Calu3 (cell line): Measurements from ENCODE around the gene KIAA0232. TPM values are rescaled to one million over a fixed set of nuclear protein-coding genes. Genes with fewer than 3 reads are reported as not detected.

ENCODE experiments used
- BruUV-seq: library from RNA; stranded (reverse); fragments of 400-500 nt; replicated peaks from 2 replicates; lab custom pipeline; 2021; lab: Mats Ljungman, UMichigan
- CTCF ChIA-PET: fragments of 300-600 bp; sonication (Branson Sonifier 250); formaldehyde crosslinking; loops from one replicate; lab custom pipeline; 2022; ENCODE audit warnings: antibody characterized with exemption; lab: Charles Lee
- DNase-seq: peaks from one replicate; pipeline ENCODE4 v3.0.0; 2022
- H3K27ac Mint-ChIP-seq: one replicate; pipeline ENCODE4 v1.8.0; 2022; ENCODE audit warnings: mixed read lengths; ENCODE audit not compliant: unreplicated experiment
- H3K27me3 Mint-ChIP-seq: one replicate; pipeline ENCODE4 v1.8.0; 2022; ENCODE audit warnings: mixed read lengths; ENCODE audit not compliant: unreplicated experiment
- H3K36me3 Mint-ChIP-seq: one replicate; pipeline ENCODE4 v1.8.0; 2022; ENCODE audit warnings: mild to moderate bottlenecking, moderate library complexity, mixed read lengths; ENCODE audit not compliant: insufficient read depth, unreplicated experiment
- H3K4me1 Mint-ChIP-seq: one replicate; pipeline ENCODE4 v1.8.0; 2022; ENCODE audit warnings: mild to moderate bottlenecking, low read depth, mixed read lengths; ENCODE audit not compliant: unreplicated experiment
- H3K4me3 Mint-ChIP-seq: one replicate; pipeline ENCODE4 v1.8.0; 2022; ENCODE audit warnings: mild to moderate bottlenecking, low read depth, moderate library complexity, mixed read lengths; ENCODE audit not compliant: unreplicated experiment
- H3K9me3 Mint-ChIP-seq: one replicate; pipeline ENCODE4 v1.8.0; 2022; ENCODE audit warnings: low read depth, mixed read lengths; ENCODE audit not compliant: unreplicated experiment
- intact Hi-C: fragments of 100-400 bp; cut with micrococcal nuclease; formaldehyde crosslinking; loops from one replicate; pipeline ENCODE4 v1.10.0; 2022; ENCODE audit not compliant: unreplicated experiment
- total RNA-seq: library from RNA; stranded (reverse); gene quantifications from 2 replicates; pipeline ENCODE4 v1.2.3, GENCODE V29; 2022
- TF ChIP-seq, protein P1 (sequence below): fragments of 200-600 bp; IDR thresholded peaks from one replicate; pipeline ENCODE4 v1.8.0; 2022; ENCODE audit warnings: antibody characterized with exemption; ENCODE audit not compliant: unreplicated experiment

KIAA0232 gene
- total RNA-seq, 1 experiment from 2014 or later: 17.7 TPM

DNA sequence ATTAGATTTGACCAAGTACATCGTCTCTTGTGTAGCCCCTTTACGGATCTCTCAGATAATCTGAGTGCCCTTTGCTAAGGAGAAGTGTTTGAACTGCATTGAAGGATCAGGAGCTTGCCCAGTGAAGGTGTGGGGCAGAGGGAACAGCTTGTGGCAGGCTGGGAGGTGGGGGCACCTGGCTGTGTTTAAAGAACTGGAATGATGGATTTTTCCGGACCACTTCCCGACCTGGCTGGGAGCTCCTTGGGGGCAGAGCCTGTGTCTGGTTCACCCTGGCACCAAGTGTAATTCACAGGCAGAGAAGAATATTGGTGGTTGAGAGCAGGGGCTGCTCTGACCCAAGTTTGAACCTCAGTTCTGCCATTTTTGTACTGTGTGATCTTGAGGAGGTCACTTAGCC lies 145.6 kb downstream of the KIAA0232 start:
- Mint-ChIP-seq H3K27me3 (no peaks in the 10 kb centered on the region), H3K9me3 (peaks cover 5% of the 10 kb centered on the region), H3K36me3 (peaks cover 5% of the 10 kb centered on the region), H3K4me3 (no peak overlapping the region), H3K4me1 (no peaks in the 10 kb centered on the region), H3K27ac (no peak overlapping the region)
- DNase-seq: no peak
- intact Hi-C loops: no loop called here
- no TSS peak for BruUV-seq
- CTCF ChIA-PET: no interaction called here
- TF ChIP-seq, protein P1, sequence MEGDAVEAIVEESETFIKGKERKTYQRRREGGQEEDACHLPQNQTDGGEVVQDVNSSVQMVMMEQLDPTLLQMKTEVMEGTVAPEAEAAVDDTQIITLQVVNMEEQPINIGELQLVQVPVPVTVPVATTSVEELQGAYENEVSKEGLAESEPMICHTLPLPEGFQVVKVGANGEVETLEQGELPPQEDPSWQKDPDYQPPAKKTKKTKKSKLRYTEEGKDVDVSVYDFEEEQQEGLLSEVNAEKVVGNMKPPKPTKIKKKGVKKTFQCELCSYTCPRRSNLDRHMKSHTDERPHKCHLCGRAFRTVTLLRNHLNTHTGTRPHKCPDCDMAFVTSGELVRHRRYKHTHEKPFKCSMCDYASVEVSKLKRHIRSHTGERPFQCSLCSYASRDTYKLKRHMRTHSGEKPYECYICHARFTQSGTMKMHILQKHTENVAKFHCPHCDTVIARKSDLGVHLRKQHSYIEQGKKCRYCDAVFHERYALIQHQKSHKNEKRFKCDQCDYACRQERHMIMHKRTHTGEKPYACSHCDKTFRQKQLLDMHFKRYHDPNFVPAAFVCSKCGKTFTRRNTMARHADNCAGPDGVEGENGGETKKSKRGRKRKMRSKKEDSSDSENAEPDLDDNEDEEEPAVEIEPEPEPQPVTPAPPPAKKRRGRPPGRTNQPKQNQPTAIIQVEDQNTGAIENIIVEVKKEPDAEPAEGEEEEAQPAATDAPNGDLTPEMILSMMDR: no peak

DNA sequence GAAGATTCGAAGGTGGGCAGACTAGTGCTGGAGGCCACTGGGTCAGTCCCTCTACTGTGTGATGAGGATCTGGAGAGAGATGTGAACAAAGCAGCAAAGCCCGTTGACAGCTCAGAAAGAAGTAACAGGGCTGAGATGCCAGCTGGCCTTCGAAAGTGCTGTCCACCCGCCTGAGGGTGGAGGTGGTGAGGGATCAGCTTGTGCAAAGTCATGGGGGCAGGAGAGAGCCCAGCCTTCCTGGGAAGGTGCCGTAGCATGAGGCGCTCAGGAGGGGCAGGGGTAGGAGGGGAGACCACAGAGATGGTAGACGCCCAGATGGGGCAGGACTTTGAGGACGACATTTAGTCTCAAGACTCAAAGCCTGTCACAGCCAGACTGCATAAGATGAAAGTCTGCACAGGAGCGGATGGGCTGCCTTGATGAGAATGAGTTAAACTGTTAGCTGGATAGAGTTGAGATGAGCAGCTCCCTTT lies 146.8 kb downstream of the KIAA0232 start:
- Mint-ChIP-seq H3K27me3 (no peaks in the 10 kb centered on the region), H3K9me3 (peaks cover 5% of the 10 kb centered on the region), H3K27ac (no peak overlapping the region), H3K4me3 (no peak overlapping the region), H3K4me1 (no peaks in the 10 kb centered on the region), H3K36me3 (peaks cover 4% of the 10 kb centered on the region)
- TF ChIP-seq, protein P1: no peak
- BruUV-seq: no TSS peak
- CTCF ChIA-PET: no interaction called here
- intact Hi-C loops: no loop called here
- no peak for DNase-seq

DNA sequence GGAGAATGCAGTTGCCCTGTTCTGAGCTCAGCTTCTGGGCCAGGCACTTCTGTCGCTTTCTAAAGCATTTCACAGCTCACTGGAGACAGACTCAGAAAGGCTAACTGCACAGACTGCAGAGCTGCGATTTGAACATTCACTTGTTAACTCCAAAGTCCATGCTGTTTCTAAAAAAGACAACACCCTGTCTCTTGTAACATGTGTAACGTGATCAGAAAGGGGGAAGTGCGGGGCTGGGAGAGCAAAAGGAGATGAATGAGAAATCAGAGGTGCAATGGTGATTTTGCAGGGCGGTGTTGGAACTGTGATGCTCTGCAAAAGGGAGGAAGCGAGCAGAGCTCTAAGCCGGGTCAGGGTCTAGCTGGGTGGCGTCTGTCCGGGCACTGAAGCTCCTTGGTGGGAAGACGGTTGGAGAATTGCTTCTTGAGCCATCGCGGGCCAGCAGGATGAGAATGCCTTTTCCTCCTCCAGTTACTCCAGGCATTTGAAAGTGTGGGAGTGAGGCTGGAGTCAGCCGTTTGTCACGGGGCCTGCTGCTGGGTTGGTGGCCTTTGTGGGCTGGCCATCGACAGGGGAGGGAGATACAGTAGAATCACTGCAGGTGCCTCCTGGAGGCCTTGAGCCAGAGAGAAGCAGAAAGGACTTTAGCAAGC lies 147.4 kb downstream of the KIAA0232 start:
- no peaks in the 10 kb centered on the region for H3K4me1 Mint-ChIP-seq
- no peaks in the 10 kb centered on the region for H3K36me3 Mint-ChIP-seq
- no peak for DNase-seq
- no peaks in the 10 kb centered on the region for H3K27me3 Mint-ChIP-seq
- intact Hi-C loops: no loop called here
- TF ChIP-seq, protein P1: no peak
- H3K9me3 Mint-ChIP-seq: peaks cover 5% of the 10 kb centered on the region
- no TSS peak for BruUV-seq
- CTCF ChIA-PET: no interaction called here
- no peak overlapping the region for H3K27ac Mint-ChIP-seq
- H3K4me3 Mint-ChIP-seq: no peak overlapping the region

DNA sequence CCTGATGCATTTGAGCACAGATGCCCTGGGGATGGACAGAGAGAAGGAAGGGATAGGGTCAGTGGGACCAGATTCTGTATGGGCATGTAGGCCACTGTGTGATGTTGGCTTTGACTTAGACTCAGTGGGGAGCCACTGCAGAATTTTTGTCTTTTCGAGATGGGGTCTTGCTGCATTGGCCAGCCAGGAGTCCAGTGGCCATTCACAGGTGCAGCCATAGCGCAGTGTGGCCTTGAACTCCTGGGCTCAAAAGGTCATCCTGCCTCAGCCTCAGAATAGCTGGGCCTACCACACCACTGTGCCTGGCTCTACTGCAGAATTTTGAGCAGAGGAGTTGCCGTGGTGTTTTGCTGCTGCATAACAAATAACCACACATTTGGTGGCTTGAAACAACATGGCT lies 149.9 kb downstream of the KIAA0232 start:
- Mint-ChIP-seq H3K9me3 (peaks cover 5% of the 10 kb centered on the region), H3K27me3 (no peaks in the 10 kb centered on the region), H3K4me1 (no peaks in the 10 kb centered on the region), H3K27ac (no peak overlapping the region), H3K4me3 (no peak overlapping the region), H3K36me3 (peaks cover 3% of the 10 kb centered on the region)
- CTCF ChIA-PET: interaction anchor here (1.3 kb wide), 1 partner anchor 9 kb away, joined by 3 read pairs; no protein-coding TSS in a partner anchor
- no TSS peak for BruUV-seq
- DNase-seq: no peak
- intact Hi-C loops: no loop called here
- TF ChIP-seq, protein P1: no peak
